ENCODE data around the gene KCNK7.

KCNK7 gene

GRCh38 chr11:65590240-65590738 lies 5.3 kb downstream of the KCNK7 start:
- Mint-ChIP-seq H3K9me3 (no peaks in the 10 kb centered on the region), H3K4me1 (peaks cover 74% of the 10 kb centered on the region), H3K4me3 (no peak overlapping the region), H3K27me3 (ENCODE audit: low read depth, poor library complexity) (peaks cover 50% of the 10 kb centered on the region), H3K36me3 (ENCODE audit: low read depth) (peaks cover 5% of the 10 kb centered on the region), H3K27ac (no peak overlapping the region)
- TF ChIP-seq CTCF (IDR thresholded peaks at IDR 0.05), result no peak
- no peak for DNase-seq

- Mint-ChIP-seq H3K27me3 (ENCODE audit: low read depth, poor library complexity) (peaks cover 51% of the 10 kb centered on the region), H3K9me3 (no peaks in the 10 kb centered on the region), H3K4me1 (peaks cover 71% of the 10 kb centered on the region), H3K4me3 (no peak overlapping the region), H3K27ac (no peak overlapping the region), H3K36me3 (ENCODE audit: low read depth) (peaks cover 5% of the 10 kb centered on the region)
- DNase-seq, result no peak
- no peak for TF ChIP-seq CTCF (IDR thresholded peaks at IDR 0.05)
These were observed 6.0 kb downstream of the KCNK7 start for GRCh38 chr11:65589444-65590239.

GRCh38 chr11:65588199-65589054 lies 7.2 kb downstream of the KCNK7 start:
- no peak for DNase-seq
- peaks cover 50% of the 10 kb centered on the region for H3K27me3 Mint-ChIP-seq (ENCODE audit: low read depth, poor library complexity)
- H3K4me1 Mint-ChIP-seq, result peaks cover 70% of the 10 kb centered on the region
- H3K9me3 Mint-ChIP-seq, result no peaks in the 10 kb centered on the region
- peak overlapping the region; percentile 39 for H3K27ac Mint-ChIP-seq
- H3K36me3 Mint-ChIP-seq (ENCODE audit: low read depth), result peaks cover 5% of the 10 kb centered on the region
- peak; percentile 43 for TF ChIP-seq CTCF (IDR thresholded peaks at IDR 0.05)
- H3K4me3 Mint-ChIP-seq, result no peak overlapping the region

- Mint-ChIP-seq H3K27ac (no peak overlapping the region), H3K4me3 (no peak overlapping the region), H3K27me3 (ENCODE audit: low read depth, poor library complexity) (peaks cover 57% of the 10 kb centered on the region)
These were observed 8.9 kb downstream of the KCNK7 start for GRCh38 chr11:65586676-65587075.

GRCh38 chr11:65586247-65586630 lies 9.4 kb downstream of the KCNK7 start:
- H3K36me3 Mint-ChIP-seq (ENCODE audit: low read depth), result peaks cover 5% of the 10 kb centered on the region
- DNase-seq, result no peak
- no peak for TF ChIP-seq CTCF (IDR thresholded peaks at IDR 0.05)
- H3K27ac Mint-ChIP-seq, result peak overlapping the region; percentile 18
- H3K4me1 Mint-ChIP-seq, result peaks cover 58% of the 10 kb centered on the region
- H3K4me3 Mint-ChIP-seq, result no peak overlapping the region
- H3K27me3 Mint-ChIP-seq (ENCODE audit: low read depth, poor library complexity), result peaks cover 52% of the 10 kb centered on the region
- no peaks in the 10 kb centered on the region for H3K9me3 Mint-ChIP-seq

More at GRCh38 chr11:65586676-65587075, 8.9 kb downstream of the KCNK7 start:
- DNase-seq, result peak; percentile 52
- no peak for TF ChIP-seq CTCF (IDR thresholded peaks at IDR 0.05)
- H3K9me3 Mint-ChIP-seq, result no peaks in the 10 kb centered on the region
- peaks cover 62% of the 10 kb centered on the region for H3K4me1 Mint-ChIP-seq
- peaks cover 5% of the 10 kb centered on the region for H3K36me3 Mint-ChIP-seq (ENCODE audit: low read depth)

All from nephron progenitor cell (in vitro differentiated cells).